Choroid plexus epithelial cell (primary cell): Measurements from ENCODE around the gene CELF2.

ENCODE experiments used
- DNase-seq: peaks from one replicate; pipeline ENCODE4 v3.0.0-alpha.2; 2010; ENCODE audit warnings: low read depth
- H3K4me3 ChIP-seq: 2 replicates; pipeline ENCODE4 v1.5.1; 2011; ENCODE audit warnings: low read depth, mild to moderate bottlenecking, control low read depth, low read length, moderate library complexity
- TF ChIP-seq, protein P1 (sequence below): conservative IDR thresholded peaks from 2 replicates; pipeline ENCODE4 v1.5.1; 2011; ENCODE audit warnings: low read depth, mild to moderate bottlenecking, control low read depth, inconsistent platforms, low read length, moderate library complexity

The CELF2 gene

DNA sequence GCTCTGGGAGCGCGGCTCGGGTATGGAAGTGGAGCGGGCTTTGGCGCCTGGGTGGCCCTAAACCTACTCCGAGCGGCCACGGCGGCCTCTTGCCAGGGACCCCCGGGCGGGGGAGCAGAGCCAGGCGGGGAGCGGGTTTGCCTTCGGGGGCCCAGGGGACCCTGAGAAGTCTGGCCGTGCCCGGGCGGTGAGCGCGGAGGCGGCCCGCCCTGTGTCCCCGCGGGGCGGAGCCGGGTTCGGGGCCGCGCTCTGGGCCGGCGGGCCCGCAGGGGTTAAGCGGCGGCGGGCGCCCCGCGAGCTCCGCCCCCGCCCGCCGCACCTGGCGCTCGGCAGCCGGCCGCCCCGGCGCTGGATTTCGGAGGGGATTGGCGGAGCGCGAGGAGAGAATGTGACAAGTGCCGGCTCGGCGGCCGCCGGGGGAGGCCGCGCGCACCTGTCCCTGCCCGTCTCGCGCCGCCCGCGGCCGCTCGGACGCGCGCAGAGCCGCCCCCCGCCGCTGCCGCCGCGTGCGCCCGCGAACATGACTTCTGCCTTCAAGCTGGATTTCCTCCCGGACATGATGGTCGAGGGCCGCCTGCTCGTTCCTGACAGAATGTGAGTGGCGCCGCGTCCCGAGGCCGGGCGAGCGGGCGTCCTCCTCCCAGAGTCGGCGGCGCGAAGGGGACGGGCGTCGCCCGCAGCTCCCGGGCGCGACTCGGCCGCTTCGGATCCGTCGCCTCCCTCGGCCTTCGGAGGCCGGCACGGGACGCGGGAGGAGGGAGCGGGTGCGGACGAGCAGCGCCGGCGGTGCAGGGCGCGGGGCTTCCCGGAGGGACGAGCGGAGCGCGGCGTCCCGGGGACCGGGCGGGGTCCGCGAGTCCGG, at the start of gene CELF2:
Gene CELF2, plus strand, starts transcription at position 303 of the 862 bp plus-strand sequence. Its CDS starts 218 bp downstream, at position 521.
- H3K4me3 ChIP-seq: peak within 1 kb of the TSS; percentile 56
- peak; percentile 15 for DNase-seq
- TF ChIP-seq, protein P1, sequence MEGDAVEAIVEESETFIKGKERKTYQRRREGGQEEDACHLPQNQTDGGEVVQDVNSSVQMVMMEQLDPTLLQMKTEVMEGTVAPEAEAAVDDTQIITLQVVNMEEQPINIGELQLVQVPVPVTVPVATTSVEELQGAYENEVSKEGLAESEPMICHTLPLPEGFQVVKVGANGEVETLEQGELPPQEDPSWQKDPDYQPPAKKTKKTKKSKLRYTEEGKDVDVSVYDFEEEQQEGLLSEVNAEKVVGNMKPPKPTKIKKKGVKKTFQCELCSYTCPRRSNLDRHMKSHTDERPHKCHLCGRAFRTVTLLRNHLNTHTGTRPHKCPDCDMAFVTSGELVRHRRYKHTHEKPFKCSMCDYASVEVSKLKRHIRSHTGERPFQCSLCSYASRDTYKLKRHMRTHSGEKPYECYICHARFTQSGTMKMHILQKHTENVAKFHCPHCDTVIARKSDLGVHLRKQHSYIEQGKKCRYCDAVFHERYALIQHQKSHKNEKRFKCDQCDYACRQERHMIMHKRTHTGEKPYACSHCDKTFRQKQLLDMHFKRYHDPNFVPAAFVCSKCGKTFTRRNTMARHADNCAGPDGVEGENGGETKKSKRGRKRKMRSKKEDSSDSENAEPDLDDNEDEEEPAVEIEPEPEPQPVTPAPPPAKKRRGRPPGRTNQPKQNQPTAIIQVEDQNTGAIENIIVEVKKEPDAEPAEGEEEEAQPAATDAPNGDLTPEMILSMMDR: no peak

DNA sequence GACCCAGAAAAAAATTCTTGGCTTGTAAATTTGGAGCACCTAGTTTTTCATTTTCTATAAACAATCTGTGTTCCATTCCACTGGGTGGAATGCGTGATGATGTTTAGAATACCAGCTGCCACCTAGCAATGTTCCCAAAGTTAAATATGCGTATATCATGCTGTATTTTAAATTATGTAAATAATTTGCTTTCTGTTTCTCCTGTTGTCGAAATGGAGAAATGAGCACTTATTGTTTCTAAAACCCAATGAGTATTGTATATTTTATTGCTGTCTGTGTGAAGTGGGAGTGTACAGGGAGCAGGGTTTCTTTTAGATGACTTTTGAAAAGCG, 49.4 kb upstream of the CELF2 start:
- H3K4me3 ChIP-seq: no peak overlapping the region
- no peak for DNase-seq
- TF ChIP-seq, protein P1: no peak

DNA sequence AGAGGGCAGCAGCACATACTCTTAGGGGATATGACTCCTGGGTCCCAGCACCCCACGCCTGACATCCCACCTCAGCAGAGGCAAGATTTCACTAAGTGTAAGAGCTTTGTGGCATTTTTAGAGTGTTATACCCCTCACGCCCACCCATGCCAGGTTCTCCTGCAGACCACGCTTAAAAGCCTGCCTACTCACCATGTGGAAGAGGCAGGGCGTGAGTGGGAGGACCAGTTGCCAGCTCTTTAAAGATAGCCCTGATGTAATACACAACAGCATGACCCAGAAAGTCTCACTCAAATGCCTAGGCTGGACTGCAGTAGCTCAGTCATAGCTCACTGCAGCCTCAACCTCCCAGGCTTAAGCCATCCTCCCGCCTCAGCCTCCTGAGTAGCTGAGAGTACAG, 44.4 kb upstream of the CELF2 start:
- TF ChIP-seq, protein P1: no peak
- no peak for DNase-seq
- no peak overlapping the region for H3K4me3 ChIP-seq

GRCh38 chr10:10975647-10976046, 42.0 kb upstream of the CELF2 start:
- no peak for DNase-seq
- H3K4me3 ChIP-seq: no peak overlapping the region
- TF ChIP-seq, protein P1: no peak

DNA sequence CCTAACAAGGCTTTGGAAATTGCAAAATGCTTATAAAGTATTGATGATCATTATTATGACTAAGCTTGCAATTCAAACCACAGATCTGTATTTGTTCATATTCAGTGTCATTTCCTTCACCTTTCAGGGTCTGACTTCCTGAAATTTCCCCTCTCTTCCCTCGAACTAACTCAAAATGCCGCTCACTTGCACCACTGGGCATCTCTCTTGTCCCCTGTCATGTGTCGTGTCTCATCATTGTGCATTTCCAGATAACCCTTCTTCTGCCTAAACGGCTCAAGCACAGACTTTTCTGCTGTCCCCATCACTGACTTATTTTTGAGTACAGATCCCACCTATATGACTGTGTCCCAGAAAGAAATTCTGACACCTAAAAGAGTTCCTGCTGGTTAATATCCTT, 41.0 kb upstream of the CELF2 start:
- no peak overlapping the region for H3K4me3 ChIP-seq
- no peak for DNase-seq
- TF ChIP-seq, protein P1: no peak

GRCh38 chr10:10977226-10977956, 40.3 kb upstream of the CELF2 start:
- TF ChIP-seq, protein P1: no peak
- no peak overlapping the region for H3K4me3 ChIP-seq
- peak; percentile 29 for DNase-seq

DNA sequence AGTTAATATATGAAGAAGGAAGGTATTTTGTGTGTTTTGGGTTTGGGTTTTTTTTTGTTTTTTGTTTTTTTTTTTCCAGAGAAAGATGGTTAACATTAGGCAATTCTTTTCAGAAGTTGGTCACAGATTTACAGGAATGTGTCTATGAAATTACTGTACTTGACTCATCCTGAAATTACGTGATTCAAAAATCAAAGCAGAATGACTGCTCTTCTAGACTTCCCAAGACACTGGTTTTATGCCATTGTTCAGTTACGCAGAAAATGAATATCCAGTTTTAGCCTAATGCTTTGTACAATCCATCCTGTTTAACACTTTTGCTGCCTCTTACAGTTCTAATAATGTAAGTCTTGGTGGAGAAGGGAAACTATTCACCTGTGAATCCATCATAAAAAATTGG, 39.7 kb upstream of the CELF2 start:
- DNase-seq: peak; percentile 39
- TF ChIP-seq, protein P1: no peak
- no peak overlapping the region for H3K4me3 ChIP-seq
